Kidney (tissue), 14 donors: Measurements from ENCODE around the gene GNAT1. TPM values are rescaled to one million over a fixed set of nuclear protein-coding genes. Genes with fewer than 3 reads are reported as not detected.

ENCODE experiments used
- DNase-seq, 5 donors: peaks; one replicate each; pipeline ENCODE4 v3.0.0-alpha.2; 2013 to 2020
- FAIRE-seq: peaks from 2 replicates; lab custom pipeline; 2012; peaks lifted over from hg19 to GRCh38; lab: Jason Lieb, UNC
- H3K27ac ChIP-seq, 2 donors: one replicate each; pipeline ENCODE4 v1.7.0; 2013; ENCODE audit warnings: low read depth in 2 of 2, low read length in 2 of 2, inconsistent platforms in 1 of 2
- H3K27me3 ChIP-seq: one replicate; pipeline ENCODE4 v1.7.1; 2013; ENCODE audit warnings: low read length, inconsistent platforms; ENCODE audit not compliant: control insufficient read depth, insufficient read depth
- H3K36me3 ChIP-seq, 3 donors: one replicate each; pipeline versions ENCODE4 v1.7.0 to v1.7.1; 2013; ENCODE audit warnings: low read length in 3 of 3, control low read depth in 1 of 3, inconsistent platforms in 1 of 3; ENCODE audit not compliant: insufficient read depth in 3 of 3, control insufficient read depth in 2 of 3
- H3K4me1 ChIP-seq, 3 donors: one replicate each; pipeline versions ENCODE4 v1.7.0 to v1.7.1; 2013; ENCODE audit warnings: low read length in 3 of 3, inconsistent platforms in 1 of 3, low read depth in 1 of 3; ENCODE audit not compliant: control insufficient read depth in 2 of 3, insufficient read depth in 2 of 3
- H3K4me3 ChIP-seq, 3 donors: one replicate each; pipeline versions ENCODE4 v1.7.0 to v1.8.1; 2013; ENCODE audit warnings: low read length in 3 of 3, control low read depth in 1 of 3, inconsistent platforms in 1 of 3
- H3K9ac ChIP-seq, 3 donors: one replicate each; pipeline versions ENCODE4 v1.7.0 to v1.7.1; 2013; ENCODE audit warnings: low read length in 3 of 3, control low read depth in 1 of 3, inconsistent platforms in 1 of 3
- H3K9me3 ChIP-seq, 3 donors: one replicate each; pipeline versions ENCODE4 v1.7.0 to v1.7.1; 2013; ENCODE audit warnings: low read length in 3 of 3, control low read depth in 1 of 3, inconsistent platforms in 1 of 3; ENCODE audit not compliant: control insufficient read depth in 2 of 3, insufficient read depth in 1 of 3
- CTCF ChIP-seq: IDR thresholded peaks from 3 replicates; pipeline ENCODE4 v1.5.1; 2012; ENCODE audit warnings: mild to moderate bottlenecking, moderate library complexity, borderline replicate concordance; ENCODE audit not compliant: insufficient read depth; ENCODE audit errors: extremely low read depth
- intact Hi-C: fragments of 100-400 bp; cut with DNase I; formaldehyde crosslinking; loops from one replicate; pipeline ENCODE4 v1.11.1; 2022
- polyA plus RNA-seq: library from polyadenylated mRNA; stranded (reverse); fragments of 350-450 nt; fragmentation: Illumina TruSeq; extraction: RNeasy Lipid Tissue Mini Kit (QIAGEN cat#74804); gene quantifications from one replicate; pipeline ENCODE4 v1.2.3, GENCODE V29; 2014; ENCODE audit warnings: low read depth, low replicate concordance; ENCODE audit not compliant: insufficient read depth
- total RNA-seq: library from RNA; stranded (reverse); fragmentation: NEBNext Ultra II Directional; extraction: Animal tissue kit (Norgen Biotek cat#: 25700); gene quantifications from one replicate; pipeline ENCODE4 v1.2.1, GENCODE V29; 2021
- donor health status: control.
- donor health status: control.
- donor health status: control.
- donor health status: control.
- donor health status: control.
- donor health status: DM: yes; HTN: yes; CAD: no.
- donor health status: Normal renal cell carcinoma (clear cell type).

GNAT1 gene
- total and polyA plus RNA-seq, 2 donors from 2014 or later = not detected

GRCh38 chr3:50186096-50186495 lies 5.3 kb upstream of the GNAT1 start:
- FAIRE-seq = no peak
- Histone ChIP-seq H3K27ac (no peak overlapping the region), H3K9me3 (no peaks in the 10 kb centered on the region), H3K4me3 (no peak overlapping the region), H3K4me1 (peaks cover 0 to 5% (median 0%) of the 10 kb centered on the region in 3 donors), H3K36me3 (peaks cover 0 to 10% (median 3%) of the 10 kb centered on the region in 3 donors), H3K27me3 (no peaks in the 10 kb centered on the region), H3K9ac (no peak overlapping the region)
- no peak for DNase-seq
- no peak for TF ChIP-seq CTCF
- intact Hi-C loops = no loop called here

- Histone ChIP-seq H3K27ac (no peak overlapping the region), H3K9me3 (no peaks in the 10 kb centered on the region), H3K27me3 (no peaks in the 10 kb centered on the region), H3K4me3 (no peak overlapping the region), H3K4me1 (peaks cover 0 to 6% (median 0%) of the 10 kb centered on the region in 3 donors), H3K9ac (no peak overlapping the region), H3K36me3 (peaks cover 0 to 5% (median 3%) of the 10 kb centered on the region in 3 donors)
- intact Hi-C loops = no loop called here
- no peak for FAIRE-seq
- no peak for DNase-seq
- no peak for TF ChIP-seq CTCF
Measured at GRCh38 chr3:50187750-50188149, 3.7 kb upstream of the GNAT1 start.

GRCh38 chr3:50189274-50189673 lies 2.1 kb upstream of the GNAT1 start:
- FAIRE-seq = no peak
- peaks cover 0 to 3% (median 3%) of the 10 kb centered on the region in 3 donors for H3K36me3 ChIP-seq
- no peaks in the 10 kb centered on the region for H3K9me3 ChIP-seq
- H3K4me3 ChIP-seq = no peak overlapping the region
- H3K27ac ChIP-seq = no peak overlapping the region
- TF ChIP-seq CTCF = peak; percentile 96
- peaks cover 10% of the 10 kb centered on the region for H3K27me3 ChIP-seq
- peak in 4 of 5 donors; percentile 87 to 94 (median 90) for DNase-seq
- H3K4me1 ChIP-seq = peaks cover 0 to 10% (median 0%) of the 10 kb centered on the region in 3 donors
- no peak overlapping the region for H3K9ac ChIP-seq
- intact Hi-C loops = no loop called here

GRCh38 chr3:50189989-50190388 lies 1.4 kb upstream of the GNAT1 start:
- DNase-seq (no peak), FAIRE-seq (no peak)
- Histone ChIP-seq H3K4me1 (peaks cover 0 to 15% (median 0%) of the 10 kb centered on the region in 3 donors), H3K4me3 (no peak overlapping the region), H3K27me3 (peaks cover 14% of the 10 kb centered on the region), H3K36me3 (peaks cover 0 to 3% (median under 1%) of the 10 kb centered on the region in 3 donors), H3K9me3 (no peaks in the 10 kb centered on the region), H3K27ac (no peak overlapping the region), H3K9ac (no peak overlapping the region)
- intact Hi-C loops = loop anchor here (5.0 kb wide), 1 partner anchor 68 kb away; no protein-coding TSS in a partner anchor
- no peak for TF ChIP-seq CTCF
